ENCODE data around the gene CLASP1. TPM values are rescaled to one million over a fixed set of nuclear protein-coding genes. Genes with fewer than 3 reads are reported as not detected.

The CLASP1 gene
- total and polyA plus RNA-seq, 12 donors, result 10.1 to 90.6 (median 71.7) TPM

DNA sequence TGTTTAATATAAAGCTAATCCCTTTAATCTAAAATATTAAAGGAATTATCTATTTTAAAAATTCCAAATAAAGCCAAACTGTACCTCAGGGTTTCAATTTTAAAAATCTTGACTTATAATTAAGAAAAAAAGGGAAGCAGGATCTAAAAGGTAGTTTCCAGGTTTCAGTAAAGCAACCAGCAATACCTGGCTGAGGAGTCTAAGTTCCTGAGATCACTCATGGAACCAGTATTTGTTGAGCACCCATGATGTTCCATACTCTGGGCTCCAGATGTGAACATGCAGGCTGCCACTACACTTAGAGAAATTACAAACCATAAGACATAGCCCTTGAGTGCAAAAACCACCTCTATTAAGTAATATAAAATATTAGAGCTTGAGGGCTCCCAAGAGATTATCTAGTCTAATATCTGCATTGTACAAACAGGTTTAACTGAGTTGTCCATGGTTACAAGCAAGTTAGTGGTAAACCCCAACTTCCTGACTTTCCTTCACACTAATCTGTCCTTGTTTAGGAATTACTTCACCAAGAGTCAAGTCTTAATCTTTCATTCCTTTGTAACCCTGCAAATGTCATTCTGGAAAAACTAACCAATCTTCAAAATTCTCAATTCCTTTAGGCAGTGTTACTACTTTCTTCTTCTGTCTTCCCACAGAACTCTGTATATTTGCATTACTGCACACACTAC, 49.2 kb downstream of the CLASP1 start:
- H3K27ac ChIP-seq, result peak overlapping the region in 1 of 10 donors; percentile 17
- ATAC-seq (no peak), DNase-seq (no peak)
- H3K4me3 ChIP-seq, result no peak overlapping the region
- H3K4me1 ChIP-seq, result peaks cover 2 to 64% (median 31%) of the 10 kb centered on the region in 9 donors
- intact Hi-C loops (cut with DNase I), result loop anchor here in 8 of 10 donors (5.0 to 10.0 kb wide), 8 partner anchors 42 to 117 kb away; partner anchors contain the start of genes CLASP1 (in 4 of the 8) and RNU4ATAC (in 4 of the 8)
- TF ChIP-seq, protein P1, sequence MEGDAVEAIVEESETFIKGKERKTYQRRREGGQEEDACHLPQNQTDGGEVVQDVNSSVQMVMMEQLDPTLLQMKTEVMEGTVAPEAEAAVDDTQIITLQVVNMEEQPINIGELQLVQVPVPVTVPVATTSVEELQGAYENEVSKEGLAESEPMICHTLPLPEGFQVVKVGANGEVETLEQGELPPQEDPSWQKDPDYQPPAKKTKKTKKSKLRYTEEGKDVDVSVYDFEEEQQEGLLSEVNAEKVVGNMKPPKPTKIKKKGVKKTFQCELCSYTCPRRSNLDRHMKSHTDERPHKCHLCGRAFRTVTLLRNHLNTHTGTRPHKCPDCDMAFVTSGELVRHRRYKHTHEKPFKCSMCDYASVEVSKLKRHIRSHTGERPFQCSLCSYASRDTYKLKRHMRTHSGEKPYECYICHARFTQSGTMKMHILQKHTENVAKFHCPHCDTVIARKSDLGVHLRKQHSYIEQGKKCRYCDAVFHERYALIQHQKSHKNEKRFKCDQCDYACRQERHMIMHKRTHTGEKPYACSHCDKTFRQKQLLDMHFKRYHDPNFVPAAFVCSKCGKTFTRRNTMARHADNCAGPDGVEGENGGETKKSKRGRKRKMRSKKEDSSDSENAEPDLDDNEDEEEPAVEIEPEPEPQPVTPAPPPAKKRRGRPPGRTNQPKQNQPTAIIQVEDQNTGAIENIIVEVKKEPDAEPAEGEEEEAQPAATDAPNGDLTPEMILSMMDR (IDR thresholded peaks at IDR 0.05), result no peak
- no peaks in the 10 kb centered on the region for H3K9me3 ChIP-seq
- peaks cover 0 to 28% (median 0%) of the 10 kb centered on the region in 9 donors for H3K36me3 ChIP-seq
- H3K27me3 ChIP-seq, result no peaks in the 10 kb centered on the region

DNA sequence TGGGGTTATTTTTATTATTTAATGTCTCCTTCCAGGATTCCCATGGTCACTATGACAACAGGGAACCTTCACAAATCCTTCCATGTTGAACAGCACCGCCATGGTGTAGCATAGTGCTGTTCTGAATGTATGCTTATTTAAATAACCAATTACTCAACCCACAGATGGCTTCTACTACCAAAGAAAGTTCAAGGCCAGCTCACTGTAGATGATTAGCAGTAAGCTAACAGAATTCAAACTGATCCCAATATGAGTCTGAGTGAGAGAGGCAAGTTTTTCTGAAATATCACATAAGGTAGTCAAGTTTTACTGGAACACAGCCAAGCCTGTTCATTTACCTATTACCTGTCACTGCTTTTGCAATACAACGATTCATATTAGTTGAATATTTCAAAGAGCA, 51.2 kb downstream of the CLASP1 start:
- WGBS, 2 donors, result 84 to 92% methylated on average over 2 of the region's 2 CpGs
- ATAC-seq (no peak), DNase-seq (no peak)
- H3K4me1 ChIP-seq, result peaks cover 2 to 64% (median 37%) of the 10 kb centered on the region in 9 donors
- H3K27me3 ChIP-seq, result no peaks in the 10 kb centered on the region
- peaks cover 0 to 7% (median 0%) of the 10 kb centered on the region in 9 donors for H3K36me3 ChIP-seq
- H3K27ac ChIP-seq, result peak overlapping the region in 1 of 10 donors; percentile 3
- H3K4me3 ChIP-seq, result no peak overlapping the region
- TF ChIP-seq, protein P1 (IDR thresholded peaks at IDR 0.05), result no peak
- intact Hi-C loops (cut with DNase I), result loop anchor here in 8 of 10 donors (5.0 to 10.0 kb wide), 8 partner anchors 44 to 119 kb away; partner anchors contain the start of genes CLASP1 (in 4 of the 8) and RNU4ATAC (in 4 of the 8)
- no peaks in the 10 kb centered on the region for H3K9me3 ChIP-seq

DNA sequence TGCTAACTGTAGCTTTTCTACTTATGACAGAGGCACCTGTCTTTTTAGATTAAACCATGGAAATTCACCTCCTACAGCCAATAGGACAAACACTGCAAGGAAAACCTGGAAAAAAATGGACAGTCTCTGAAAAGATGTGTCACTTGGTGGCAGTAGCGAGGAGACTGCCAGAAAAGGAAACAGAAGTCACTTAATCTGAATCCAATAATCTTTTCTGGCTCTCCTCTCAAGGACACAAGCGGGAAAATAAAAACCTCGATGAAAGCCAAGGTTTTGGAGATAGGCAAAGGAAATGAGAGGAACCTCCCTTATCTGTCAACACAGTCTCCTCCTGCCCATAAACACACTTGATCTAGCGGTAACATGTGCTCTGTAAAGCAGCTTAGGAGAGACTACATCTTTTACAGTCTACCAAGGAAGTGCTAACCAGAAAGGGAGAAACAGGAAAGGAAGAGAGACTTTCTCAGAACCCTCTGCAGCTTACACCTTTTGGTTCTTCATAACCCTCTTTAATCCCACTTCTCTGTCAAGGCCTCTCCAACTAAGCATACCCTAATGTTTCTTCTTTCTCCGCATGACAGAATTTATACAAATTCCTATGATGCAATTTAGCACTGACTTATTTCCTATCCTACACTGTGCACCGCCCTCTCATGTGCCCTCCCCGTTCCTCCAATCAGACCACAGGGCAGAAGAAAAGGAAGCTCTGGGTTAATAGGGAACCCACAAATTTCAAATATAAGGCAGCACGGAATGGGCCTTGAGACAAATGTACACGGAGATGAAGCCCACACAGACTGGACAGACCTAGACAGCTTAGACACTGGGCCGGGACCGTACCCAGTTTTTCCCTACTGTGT, 52.8 kb downstream of the CLASP1 start:
- H3K4me3 ChIP-seq, result peak overlapping the region in 6 of 10 donors; percentile 5 to 38 (median 16)
- intact Hi-C loops (cut with DNase I), result loop anchor here in 8 of 10 donors (1.0 to 10.0 kb wide), 10 partner anchors 46 to 121 kb away; partner anchors contain the start of genes CLASP1 (in 5 of the 8) and RNU4ATAC (in 4 of the 8)
- TF ChIP-seq, protein P1 (IDR thresholded peaks at IDR 0.05), result peak; percentile 22 to 76 (median 54)
- peaks cover 2 to 55% (median 37%) of the 10 kb centered on the region in 9 donors for H3K4me1 ChIP-seq
- H3K36me3 ChIP-seq, result peaks cover 0 to 6% (median 0%) of the 10 kb centered on the region in 9 donors
- 34 to 39% methylated on average over 11 of the region's 11 CpGs for WGBS, 2 donors
- H3K27me3 ChIP-seq, result no peaks in the 10 kb centered on the region
- DNase-seq (peak in 1 of 2 donors; percentile 47), ATAC-seq (peak; percentile 49 to 81 (median 76))
- no peaks in the 10 kb centered on the region for H3K9me3 ChIP-seq
- peak overlapping the region; percentile 2 to 85 (median 62) for H3K27ac ChIP-seq
